Germinal center (tissue), 1 donor: Measurements from ENCODE around the gene XPNPEP1.

Experiments
- DNase-seq: peaks from one replicate; pipeline ENCODE4 v3.0.0; 2012; ENCODE audit warnings: mixed read lengths, low spot score

Gene XPNPEP1

DNA sequence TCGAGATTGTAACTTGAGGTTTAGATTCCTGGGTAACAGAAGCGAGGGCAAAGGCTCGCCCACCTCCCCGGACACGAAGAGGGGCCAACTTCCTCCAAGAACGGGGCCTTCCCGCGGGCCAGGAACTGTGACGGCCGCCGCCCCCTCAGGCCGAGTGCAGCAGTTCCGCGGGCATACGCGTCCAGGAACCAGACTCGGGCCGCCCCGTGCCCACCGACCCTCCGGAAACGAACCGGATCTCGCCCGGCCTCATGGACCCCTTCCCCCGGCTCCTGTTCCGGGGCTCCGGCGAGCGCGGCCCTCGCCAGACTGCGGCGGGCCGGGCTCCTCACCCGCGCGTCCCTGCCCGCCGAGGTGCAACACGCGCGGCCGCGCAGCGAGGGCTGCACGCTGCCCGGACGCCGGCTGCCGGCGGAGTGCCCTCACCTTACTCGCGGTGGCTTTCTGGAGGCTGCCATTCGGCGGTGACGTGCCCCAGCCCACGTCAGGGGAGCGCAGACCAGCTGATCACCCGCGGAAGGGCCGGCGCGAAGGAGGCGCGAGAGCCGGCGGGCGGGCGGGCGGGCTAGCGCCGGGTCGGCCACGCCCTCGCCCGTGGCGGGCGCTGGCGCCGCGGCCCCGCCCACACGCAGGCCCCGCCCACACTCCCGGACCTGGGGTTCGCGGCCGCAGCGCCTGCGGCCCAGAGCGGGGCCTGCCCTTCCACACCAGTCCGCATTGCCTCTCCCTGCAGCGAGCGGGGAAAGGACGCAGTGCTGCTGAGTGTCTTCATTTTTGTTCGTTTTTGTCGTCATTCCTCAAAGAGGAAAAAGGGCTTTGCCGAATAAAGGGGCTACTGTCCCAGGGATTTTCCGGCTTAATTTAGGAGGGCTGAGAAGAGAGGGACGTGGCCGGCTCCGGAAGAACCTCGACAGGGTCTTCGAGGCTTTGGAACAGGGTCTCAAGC is at the start of gene XPNPEP1:
XPNPEP1 (minus strand) TSS at position 536 of the 946 bp plus-strand sequence; CDS start at position 458, 78 bp downstream.
- peak; percentile 91 for DNase-seq

DNA sequence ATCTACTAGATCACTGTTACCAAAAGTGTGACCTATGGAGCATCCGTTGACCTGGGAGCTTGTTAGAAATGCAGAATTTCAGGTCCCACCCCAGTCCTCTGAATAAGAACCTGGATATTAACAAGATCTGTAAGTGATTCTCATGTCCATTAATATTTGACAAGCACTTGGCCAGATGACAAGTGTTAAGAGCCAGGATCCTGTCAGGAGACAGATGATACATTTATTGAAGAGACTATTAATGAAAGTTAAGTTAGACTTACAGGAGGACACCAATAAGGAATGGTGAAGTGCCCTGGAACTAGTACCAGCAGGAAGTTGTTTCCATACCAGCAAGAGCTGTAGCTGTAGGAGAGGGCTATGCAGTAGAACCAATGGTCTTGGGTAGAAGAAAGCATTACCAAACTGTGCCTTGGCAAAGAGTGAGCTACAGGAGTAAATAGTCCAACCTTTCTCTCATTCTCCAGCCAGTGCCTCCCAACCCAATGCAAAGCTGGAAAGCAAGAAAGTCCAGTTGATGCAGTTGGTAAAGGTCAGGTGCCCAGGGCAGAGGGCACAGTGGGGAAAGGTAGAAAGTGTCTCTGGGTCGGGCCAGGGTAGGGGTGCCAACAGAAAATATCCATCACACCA is 49.2 kb upstream of the XPNPEP1 start:
- no peak for DNase-seq

DNA sequence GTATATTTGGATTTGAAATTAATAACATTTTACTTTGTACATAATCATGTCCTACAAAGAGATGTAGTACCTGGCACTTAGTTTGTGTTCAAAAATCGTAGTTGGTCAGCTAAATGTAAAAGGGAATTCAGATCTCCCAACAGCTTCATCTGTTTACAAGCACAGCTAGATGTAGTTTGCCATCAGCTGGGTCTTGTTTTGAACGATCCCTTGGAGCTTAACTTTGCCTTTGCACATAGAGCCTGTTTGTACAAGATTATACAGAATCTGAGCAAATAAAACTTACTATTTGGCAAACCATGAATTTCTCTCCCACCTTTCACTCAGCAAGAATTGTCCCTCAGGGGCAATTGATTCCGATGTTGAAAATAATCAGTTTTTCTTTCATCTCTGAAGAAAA is 48.3 kb upstream of the XPNPEP1 start:
- DNase-seq = no peak

DNA sequence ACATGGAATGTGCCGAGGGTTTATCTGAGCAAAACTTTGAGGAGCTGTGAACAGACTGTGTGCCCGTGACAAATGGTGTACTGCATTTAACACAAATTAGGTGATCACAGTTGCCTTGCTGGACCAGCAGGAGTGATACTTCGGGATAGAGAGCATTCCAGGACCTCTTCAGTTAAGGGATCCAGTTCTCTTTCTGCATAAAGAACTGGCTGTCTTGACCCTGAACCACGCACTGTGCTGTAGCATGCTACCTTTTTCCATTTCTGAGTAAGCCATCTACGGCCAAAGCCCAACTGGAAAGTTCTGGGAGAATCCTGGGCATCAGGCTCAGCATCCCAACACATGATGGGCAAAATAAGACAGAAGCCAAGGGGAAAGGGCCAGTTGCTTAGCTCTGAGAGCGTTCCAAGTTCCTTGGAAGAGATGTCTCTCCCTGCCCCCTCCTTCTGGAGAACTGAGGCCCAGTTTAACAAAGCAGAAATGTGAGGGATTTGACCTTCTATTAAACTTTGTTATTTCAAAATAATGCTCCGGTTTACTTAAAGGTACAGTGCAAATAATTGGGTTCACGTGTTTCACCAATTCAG is 46.5 kb upstream of the XPNPEP1 start:
- no peak for DNase-seq

- no peak for DNase-seq
Measured at GRCh38 chr10:109968953-109969759, 45.8 kb upstream of the XPNPEP1 start.

DNA sequence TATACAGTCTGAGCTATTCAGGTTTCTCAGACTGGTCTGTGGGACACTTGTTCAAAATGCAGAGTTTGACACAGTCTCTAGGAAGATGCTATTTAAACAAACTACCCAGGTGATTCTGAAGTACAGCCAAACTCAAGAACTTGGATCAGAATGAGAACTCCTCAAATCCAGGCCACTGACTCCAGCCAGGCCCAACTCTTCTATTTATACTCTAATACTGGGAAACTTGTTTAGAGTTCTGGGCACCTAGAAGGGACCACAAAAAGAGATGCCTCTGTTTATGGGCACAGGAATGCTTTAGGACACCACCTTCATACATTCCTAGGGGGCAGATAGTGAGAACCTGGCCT is 44.4 kb upstream of the XPNPEP1 start:
- no peak for DNase-seq

GRCh38 chr10:109966961-109967738 is 43.8 kb upstream of the XPNPEP1 start:
- DNase-seq = no peak

- DNase-seq = no peak
Measured at GRCh38 chr10:109964318-109964717, 41.0 kb upstream of the XPNPEP1 start.

- no peak for DNase-seq
Measured at GRCh38 chr10:109963439-109963838, 40.1 kb upstream of the XPNPEP1 start.

DNA sequence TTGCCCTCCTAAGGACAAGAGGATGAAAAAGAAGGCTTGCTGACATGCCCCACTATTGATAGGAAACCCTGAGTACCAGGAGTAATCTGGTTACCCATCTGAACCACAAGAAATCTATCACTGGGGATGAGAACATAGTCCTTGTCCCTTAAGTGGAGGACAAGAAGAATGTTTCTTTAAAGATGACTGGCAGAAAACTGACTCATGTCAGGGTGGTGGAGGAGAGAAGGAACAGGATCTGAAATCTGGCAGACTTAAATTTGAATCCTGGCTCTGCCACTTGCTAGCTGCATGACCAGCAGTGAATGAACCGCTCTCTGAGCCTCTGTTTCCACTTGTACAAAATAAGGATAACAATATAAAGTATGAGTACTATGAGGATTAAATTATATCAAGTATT is 38.9 kb upstream of the XPNPEP1 start:
- no peak for DNase-seq

DNA sequence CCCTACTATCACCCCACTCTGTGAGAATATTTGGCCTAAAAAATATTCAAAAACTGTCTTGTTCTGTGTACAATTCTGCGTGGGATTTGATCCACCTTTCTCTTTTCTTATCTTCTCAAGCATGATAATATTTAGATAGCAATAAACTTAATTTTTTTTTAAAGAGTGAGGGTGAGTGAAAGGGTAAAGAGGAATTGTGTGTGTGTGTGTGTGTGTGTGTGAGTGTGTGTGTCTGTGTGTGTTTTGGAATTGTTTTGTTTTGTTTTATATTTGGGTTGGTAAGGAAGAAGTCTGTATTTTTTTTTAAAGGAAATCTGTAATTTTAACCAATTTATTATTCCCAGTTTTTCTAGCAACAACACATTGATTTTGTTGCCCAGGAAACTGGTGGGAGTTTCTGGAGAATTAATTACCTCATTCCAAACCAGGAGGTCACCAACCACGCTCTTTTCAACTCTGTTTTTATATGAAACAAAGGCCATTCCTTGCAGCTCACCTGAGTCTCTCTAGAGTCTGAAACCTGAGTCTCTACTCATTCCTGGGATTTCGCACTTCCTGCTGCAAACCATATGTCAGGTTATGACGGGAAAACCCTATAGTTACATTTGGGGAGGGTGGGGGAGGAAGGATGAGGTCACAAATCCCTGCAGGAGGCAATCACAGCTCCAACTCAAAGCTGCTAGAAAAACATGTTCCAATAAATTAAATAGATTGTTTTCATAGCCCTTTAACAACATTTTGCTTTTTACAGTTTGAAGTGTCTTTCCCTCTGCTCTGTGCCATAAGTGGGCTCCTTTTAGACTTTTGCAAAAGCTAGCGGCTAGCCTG is 38.1 kb upstream of the XPNPEP1 start:
- no peak for DNase-seq

- DNase-seq = no peak
Measured at GRCh38 chr10:109960682-109961081, 37.4 kb upstream of the XPNPEP1 start.

- no peak for DNase-seq
Measured at GRCh38 chr10:109959259-109960145, 36.2 kb upstream of the XPNPEP1 start.

GRCh38 chr10:109958059-109958458 is 34.7 kb upstream of the XPNPEP1 start:
- DNase-seq = no peak

GRCh38 chr10:109957092-109957797 is 33.9 kb upstream of the XPNPEP1 start:
- peak; percentile 29 for DNase-seq

- DNase-seq = peak; percentile 72
Measured at GRCh38 chr10:109956454-109957091, 33.3 kb upstream of the XPNPEP1 start.

- DNase-seq = no peak
Measured at GRCh38 chr10:109953766-109954165, 30.5 kb upstream of the XPNPEP1 start.

- no peak for DNase-seq
Measured at GRCh38 chr10:109952526-109952925, 29.2 kb upstream of the XPNPEP1 start.
